ENCODE results near the gene FHIP1B.
A peak's percentile ranks its signal among the peaks of the same experiment; 100 is the strongest.
"Not testable (repeated sequence)": the region's sequence is repeated elsewhere in the genome, so short reads cannot be mapped to it uniquely, and the experiment has no call there.

The FHIP1B gene

GRCh38 chr11:6251120-6251733 is 16.8 kb upstream of the FHIP1B start:
- peak overlapping the region; percentile 82 for H3K27ac ChIP-seq
- peak; percentile 68 for TF ChIP-seq CTCF (conservative IDR thresholded peaks at IDR 0.05)

- TF ChIP-seq CTCF (conservative IDR thresholded peaks at IDR 0.05): no peak
- no peak overlapping the region for H3K27ac ChIP-seq
These were observed 15.5 kb upstream of the FHIP1B start for GRCh38 chr11:6249770-6250555.

- not testable (repeated sequence) for H3K27ac ChIP-seq
These were observed 14.5 kb upstream of the FHIP1B start for GRCh38 chr11:6248897-6249296.

GRCh38 chr11:6248248-6248647 is 13.8 kb upstream of the FHIP1B start:
- no peak for TF ChIP-seq CTCF (conservative IDR thresholded peaks at IDR 0.05)
- no peak overlapping the region for H3K27ac ChIP-seq

- no peak overlapping the region for H3K27ac ChIP-seq
- TF ChIP-seq CTCF (conservative IDR thresholded peaks at IDR 0.05): no peak
These were observed 11.1 kb upstream of the FHIP1B start for GRCh38 chr11:6245536-6245935.

- no peak for TF ChIP-seq CTCF (conservative IDR thresholded peaks at IDR 0.05)
- no peak overlapping the region for H3K27ac ChIP-seq
These were observed 6.9 kb upstream of the FHIP1B start for GRCh38 chr11:6241316-6241715.

- TF ChIP-seq CTCF (conservative IDR thresholded peaks at IDR 0.05): no peak
- no peak overlapping the region for H3K27ac ChIP-seq
These were observed 6.3 kb upstream of the FHIP1B start for GRCh38 chr11:6240781-6241180.

GRCh38 chr11:6240139-6240538 is 5.7 kb upstream of the FHIP1B start:
- TF ChIP-seq CTCF (conservative IDR thresholded peaks at IDR 0.05): no peak
- no peak overlapping the region for H3K27ac ChIP-seq

Measured in VCaP (cell line).